Left renal cortex interstitium (tissue), 4 donors: ENCODE measurements around the gene BACE2. TPM values are rescaled to one million over a fixed set of nuclear protein-coding genes. Genes with fewer than 3 reads are reported as not detected.

Source experiments
- DNase-seq, 4 donors: peaks; one replicate each; pipeline ENCODE4 v3.0.0-alpha.2; 2013; ENCODE audit warnings: low read depth in 4 of 4, low spot score in 2 of 4, missing footprints in 1 of 4
- polyA plus RNA-seq, 4 donors: library from polyadenylated mRNA; unstranded; fragments of 120-200 nt; gene quantifications; one replicate each; pipeline ENCODE4 v1.2.1, GENCODE V29; 2013; ENCODE audit not compliant: insufficient read length in 4 of 4

Gene BACE2
- polyA plus RNA-seq, 4 donors, result 24.6 to 34.0 (median 28.6) TPM

GRCh38 chr21:41209016-41209619 lies 41.2 kb downstream of the BACE2 start:
- DNase-seq, result no peak

GRCh38 chr21:41210426-41211059 lies 42.6 kb downstream of the BACE2 start:
- peak in 1 of 4 donors; percentile 43 for DNase-seq

GRCh38 chr21:41211060-41211805 lies 43.3 kb downstream of the BACE2 start:
- no peak for DNase-seq

- peak in 1 of 4 donors; percentile 31 for DNase-seq
Measured at GRCh38 chr21:41213021-41213420, 45.1 kb downstream of the BACE2 start.

GRCh38 chr21:41215856-41216408 lies 48.0 kb downstream of the BACE2 start:
- no peak for DNase-seq

GRCh38 chr21:41216486-41216885 lies 48.5 kb downstream of the BACE2 start:
- DNase-seq, result no peak

- DNase-seq, result no peak
Measured at GRCh38 chr21:41217671-41218385, 49.9 kb downstream of the BACE2 start.

GRCh38 chr21:41219498-41220207 lies 51.7 kb downstream of the BACE2 start:
- no peak for DNase-seq

- DNase-seq, result no peak
Measured at GRCh38 chr21:41220208-41220733, 52.3 kb downstream of the BACE2 start.

- DNase-seq, result no peak
Measured at GRCh38 chr21:41222247-41223068, 54.5 kb downstream of the BACE2 start.

GRCh38 chr21:41226853-41227252 lies 58.9 kb downstream of the BACE2 start:
- no peak for DNase-seq

GRCh38 chr21:41227357-41228005 lies 59.5 kb downstream of the BACE2 start:
- no peak for DNase-seq

GRCh38 chr21:41228006-41228370 lies 60.0 kb downstream of the BACE2 start:
- DNase-seq, result no peak

- no peak for DNase-seq
Measured at GRCh38 chr21:41228492-41228891, 60.5 kb downstream of the BACE2 start.

- DNase-seq, result no peak
Measured at GRCh38 chr21:41228958-41229357, 61.0 kb downstream of the BACE2 start.

- no peak for DNase-seq
Measured at GRCh38 chr21:41229509-41230248, 61.7 kb downstream of the BACE2 start.

- no peak for DNase-seq
Measured at GRCh38 chr21:41230497-41230896, 62.5 kb downstream of the BACE2 start.

GRCh38 chr21:41231060-41231459 lies 63.1 kb downstream of the BACE2 start:
- no peak for DNase-seq
